Suprapubic skin (tissue), 4 donors: ENCODE data around the gene ZFAND3.

Experiments
- CTCF ChIP-seq, 2 donors: fragments of 200-600 bp in 1 of 2; fragments of 450-650 bp in 1 of 2; sonication (generic) in 1 of 2; IDR thresholded peaks; one replicate each; pipeline ENCODE4 v1.5.1; 2016 to 2019; ENCODE audit warnings: antibody characterized with exemption in 2 of 2, mild to moderate bottlenecking in 1 of 2, moderate library complexity in 1 of 2
- POLR2A ChIP-seq, 2 donors: fragments of 450-650 bp; IDR thresholded peaks; one replicate each; pipeline ENCODE4 v1.6.1; 2017; ENCODE audit warnings: antibody characterized with exemption in 2 of 2, mild to moderate bottlenecking in 2 of 2, moderate library complexity in 2 of 2
- POLR2AphosphoS5 ChIP-seq, 3 donors: sonication (generic); formaldehyde crosslinking; IDR thresholded peaks; one replicate each; pipeline ENCODE4 v1.6.1; 2017; ENCODE audit warnings: antibody characterized with exemption in 3 of 3

DNA sequence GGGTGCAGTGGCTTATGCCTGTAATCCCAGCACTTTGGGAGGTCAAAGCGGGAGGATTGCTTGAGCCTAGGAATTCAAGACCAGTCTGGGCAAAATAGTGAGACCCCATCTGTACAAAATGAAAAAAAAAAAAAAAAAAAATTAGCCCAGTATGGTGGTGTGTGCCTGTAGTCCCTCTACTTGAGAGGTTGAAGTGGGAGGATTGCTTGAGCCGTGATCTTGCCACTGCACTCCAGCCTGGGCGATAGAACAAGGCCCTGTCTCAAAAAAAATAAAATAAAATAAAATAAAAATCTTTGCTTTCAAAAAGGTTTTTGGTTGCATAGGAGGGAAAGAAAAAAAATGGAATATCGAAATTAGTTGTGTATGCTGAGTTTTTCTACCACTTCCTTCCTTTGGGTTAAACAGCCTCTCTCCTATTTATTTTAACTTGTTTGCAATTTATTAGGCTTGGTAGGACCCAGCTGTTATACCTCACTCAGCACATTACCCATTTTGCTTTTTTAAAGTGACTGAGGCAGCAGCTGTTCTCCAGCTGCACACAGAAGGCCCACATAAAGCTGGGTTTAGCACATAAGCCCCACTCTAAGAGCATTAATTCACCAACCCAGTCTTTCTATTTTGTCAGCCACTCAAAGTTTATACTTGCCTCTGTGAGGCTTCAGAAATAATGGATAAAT is 152.3 kb downstream of the ZFAND3 start:
- TF ChIP-seq POLR2AphosphoS5 (IDR thresholded peaks at IDR 0.05) (no peak), POLR2A (IDR thresholded peaks at IDR 0.05) (no peak), CTCF (IDR thresholded peaks at IDR 0.05) (no peak)
